Measurements from ENCODE around the gene AADACL4.

DNA sequence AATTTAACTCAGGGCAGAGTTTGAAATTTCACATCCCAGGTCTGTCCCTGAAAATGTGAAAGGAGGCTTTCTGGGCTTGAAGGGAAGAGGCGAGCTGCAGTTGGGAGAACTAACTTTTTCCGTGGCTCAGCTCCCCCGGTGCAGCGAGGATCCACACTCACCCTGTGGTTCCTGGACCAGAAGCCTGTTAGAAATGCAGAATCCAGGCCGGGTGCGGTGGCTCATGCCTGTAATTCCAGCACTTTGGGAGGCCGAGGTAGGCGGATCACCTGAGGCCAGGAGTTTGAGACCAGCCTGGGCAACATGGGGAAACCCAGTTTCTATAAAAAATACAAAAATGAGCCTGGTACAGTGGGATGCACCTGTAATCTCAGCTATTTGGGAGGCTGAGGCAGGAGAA, 23.0 kb upstream of the AADACL4 start:
- TF ChIP-seq POLR2AphosphoS5 (IDR thresholded peaks at IDR 0.05; ENCODE audit: low read depth) (no peak), GABPA (IDR thresholded peaks at IDR 0.05; ENCODE audit: low read depth) (no peak), SPI1 (IDR thresholded peaks at IDR 0.05; ENCODE audit: borderline replicate concordance, low read depth) (no peak)
- TF ChIP-seq, protein P1, sequence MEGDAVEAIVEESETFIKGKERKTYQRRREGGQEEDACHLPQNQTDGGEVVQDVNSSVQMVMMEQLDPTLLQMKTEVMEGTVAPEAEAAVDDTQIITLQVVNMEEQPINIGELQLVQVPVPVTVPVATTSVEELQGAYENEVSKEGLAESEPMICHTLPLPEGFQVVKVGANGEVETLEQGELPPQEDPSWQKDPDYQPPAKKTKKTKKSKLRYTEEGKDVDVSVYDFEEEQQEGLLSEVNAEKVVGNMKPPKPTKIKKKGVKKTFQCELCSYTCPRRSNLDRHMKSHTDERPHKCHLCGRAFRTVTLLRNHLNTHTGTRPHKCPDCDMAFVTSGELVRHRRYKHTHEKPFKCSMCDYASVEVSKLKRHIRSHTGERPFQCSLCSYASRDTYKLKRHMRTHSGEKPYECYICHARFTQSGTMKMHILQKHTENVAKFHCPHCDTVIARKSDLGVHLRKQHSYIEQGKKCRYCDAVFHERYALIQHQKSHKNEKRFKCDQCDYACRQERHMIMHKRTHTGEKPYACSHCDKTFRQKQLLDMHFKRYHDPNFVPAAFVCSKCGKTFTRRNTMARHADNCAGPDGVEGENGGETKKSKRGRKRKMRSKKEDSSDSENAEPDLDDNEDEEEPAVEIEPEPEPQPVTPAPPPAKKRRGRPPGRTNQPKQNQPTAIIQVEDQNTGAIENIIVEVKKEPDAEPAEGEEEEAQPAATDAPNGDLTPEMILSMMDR (IDR thresholded peaks at IDR 0.05; ENCODE audit: insufficient read depth, low read length): no peak
- TF ChIP-seq, protein P2, sequence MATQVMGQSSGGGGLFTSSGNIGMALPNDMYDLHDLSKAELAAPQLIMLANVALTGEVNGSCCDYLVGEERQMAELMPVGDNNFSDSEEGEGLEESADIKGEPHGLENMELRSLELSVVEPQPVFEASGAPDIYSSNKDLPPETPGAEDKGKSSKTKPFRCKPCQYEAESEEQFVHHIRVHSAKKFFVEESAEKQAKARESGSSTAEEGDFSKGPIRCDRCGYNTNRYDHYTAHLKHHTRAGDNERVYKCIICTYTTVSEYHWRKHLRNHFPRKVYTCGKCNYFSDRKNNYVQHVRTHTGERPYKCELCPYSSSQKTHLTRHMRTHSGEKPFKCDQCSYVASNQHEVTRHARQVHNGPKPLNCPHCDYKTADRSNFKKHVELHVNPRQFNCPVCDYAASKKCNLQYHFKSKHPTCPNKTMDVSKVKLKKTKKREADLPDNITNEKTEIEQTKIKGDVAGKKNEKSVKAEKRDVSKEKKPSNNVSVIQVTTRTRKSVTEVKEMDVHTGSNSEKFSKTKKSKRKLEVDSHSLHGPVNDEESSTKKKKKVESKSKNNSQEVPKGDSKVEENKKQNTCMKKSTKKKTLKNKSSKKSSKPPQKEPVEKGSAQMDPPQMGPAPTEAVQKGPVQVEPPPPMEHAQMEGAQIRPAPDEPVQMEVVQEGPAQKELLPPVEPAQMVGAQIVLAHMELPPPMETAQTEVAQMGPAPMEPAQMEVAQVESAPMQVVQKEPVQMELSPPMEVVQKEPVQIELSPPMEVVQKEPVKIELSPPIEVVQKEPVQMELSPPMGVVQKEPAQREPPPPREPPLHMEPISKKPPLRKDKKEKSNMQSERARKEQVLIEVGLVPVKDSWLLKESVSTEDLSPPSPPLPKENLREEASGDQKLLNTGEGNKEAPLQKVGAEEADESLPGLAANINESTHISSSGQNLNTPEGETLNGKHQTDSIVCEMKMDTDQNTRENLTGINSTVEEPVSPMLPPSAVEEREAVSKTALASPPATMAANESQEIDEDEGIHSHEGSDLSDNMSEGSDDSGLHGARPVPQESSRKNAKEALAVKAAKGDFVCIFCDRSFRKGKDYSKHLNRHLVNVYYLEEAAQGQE (IDR thresholded peaks at IDR 0.05; ENCODE audit: insufficient replicate concordance, low read depth): no peak
